Measurements from ENCODE around the gene SPSB1. TPM values are rescaled to one million over a fixed set of nuclear protein-coding genes. Genes with fewer than 3 reads are reported as not detected.

The SPSB1 gene
- total RNA-seq, 1 experiment from 2014 or later: 14.3 TPM

DNA sequence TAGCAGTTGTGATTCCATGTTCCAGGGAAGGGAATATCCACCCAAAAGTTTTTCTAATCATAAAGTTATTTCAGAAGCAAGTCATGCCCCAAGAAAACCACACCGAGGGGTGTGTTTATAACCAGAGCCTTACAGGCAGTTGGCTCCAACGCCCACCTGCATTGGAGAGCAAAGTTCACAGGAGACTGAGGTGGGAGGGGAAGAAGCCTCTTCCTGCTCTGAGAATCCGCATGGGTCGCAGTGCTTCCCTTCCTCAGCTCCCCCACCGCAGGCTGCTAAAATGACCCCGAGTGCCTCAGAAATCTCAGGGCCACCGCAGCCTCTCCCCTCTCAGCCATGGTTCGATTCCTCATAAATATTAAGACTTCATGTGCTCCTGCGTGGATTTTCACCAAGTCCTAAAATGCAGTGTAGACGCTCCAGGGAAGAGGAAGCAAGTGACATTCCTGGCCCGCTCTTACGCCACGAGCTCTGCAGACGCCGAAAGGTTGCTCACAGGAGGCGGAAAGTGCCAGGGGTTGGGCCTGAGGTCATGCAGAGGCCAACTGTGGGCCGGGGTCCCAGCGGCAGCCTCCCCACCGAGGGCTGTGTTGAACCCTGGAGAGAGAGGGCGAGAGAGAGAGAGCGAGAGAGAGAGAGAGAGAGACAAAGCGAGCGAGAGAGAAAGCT, 13.4 kb upstream of the SPSB1 start:
- no peak for DNase-seq (ENCODE audit: low read depth)

DNA sequence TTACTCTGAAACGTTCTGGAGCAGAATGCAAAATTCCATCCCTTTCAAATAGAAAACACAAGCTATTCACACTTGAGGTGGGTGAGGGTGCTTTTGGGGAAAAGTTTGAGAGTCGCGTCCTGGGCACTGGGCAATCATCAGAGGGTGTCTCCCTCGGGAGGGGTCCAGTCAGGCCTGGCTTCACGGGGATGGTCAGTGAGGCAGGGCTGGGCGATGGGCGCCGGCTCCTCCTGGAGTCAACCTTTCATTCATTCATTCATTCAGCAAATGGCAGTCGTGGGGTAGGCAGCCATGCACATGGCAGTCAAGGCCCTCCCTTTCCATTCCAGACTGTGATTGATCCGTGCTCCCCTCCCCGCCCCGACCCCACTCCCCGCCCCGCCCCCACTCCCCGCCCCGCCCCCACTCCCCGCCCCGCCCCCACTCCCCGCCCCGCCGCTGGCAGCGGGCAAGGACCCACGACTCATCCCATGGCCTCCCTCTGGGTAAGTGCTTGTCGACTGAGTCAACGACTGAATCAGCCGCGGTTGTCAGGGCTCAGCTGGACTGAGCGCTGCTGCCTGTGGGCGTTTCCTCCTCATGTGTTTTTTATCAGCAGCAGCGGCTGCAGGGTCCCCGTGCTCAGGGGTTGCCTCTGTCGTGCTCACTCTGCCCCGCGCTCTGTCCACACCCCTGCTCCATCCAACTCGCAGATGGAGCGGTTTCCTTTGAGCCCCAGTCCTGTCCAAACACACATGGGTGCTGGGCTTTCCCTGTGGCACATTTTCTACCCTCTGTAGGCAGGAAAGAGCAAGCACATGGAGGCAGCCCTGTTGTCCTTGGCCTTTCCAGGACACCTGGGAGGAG, 12.5 kb upstream of the SPSB1 start:
- peak; percentile 95 for DNase-seq (ENCODE audit: low read depth)

DNA sequence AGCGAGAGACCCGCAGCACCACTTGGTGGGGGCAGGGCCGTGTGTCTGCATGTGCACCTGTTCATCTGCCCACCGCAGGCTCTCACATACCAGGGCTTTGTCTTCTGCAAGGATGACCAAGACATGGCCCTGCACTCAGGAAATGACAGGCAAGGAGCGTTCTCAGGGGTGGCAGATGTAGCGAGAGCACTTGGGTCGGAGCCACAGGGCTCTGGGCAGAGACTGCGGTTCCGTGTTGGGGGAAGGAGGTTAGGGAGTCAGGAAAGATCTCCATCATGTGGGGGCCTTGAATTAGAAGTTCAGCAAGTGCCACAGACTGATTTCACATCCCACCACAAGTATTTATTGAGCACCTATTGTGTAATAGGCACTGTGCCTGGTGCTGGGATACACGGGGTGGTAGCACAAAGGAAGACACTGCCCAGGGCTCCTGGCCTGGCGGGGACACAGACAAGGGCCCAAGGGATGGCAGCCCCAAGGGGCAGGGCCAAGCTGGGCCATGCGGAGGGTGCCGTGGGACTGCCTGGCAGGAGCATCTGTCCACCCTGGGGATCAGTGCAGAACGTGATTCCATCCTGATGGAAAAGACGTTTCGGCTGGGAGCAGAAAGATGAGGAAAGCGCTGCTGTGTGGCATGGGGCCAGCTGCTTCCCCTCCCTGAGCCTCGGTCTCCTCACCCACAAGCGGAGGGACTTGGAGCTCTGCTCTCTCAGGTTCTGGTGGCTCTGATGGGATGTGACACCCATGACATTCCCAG, 11.4 kb upstream of the SPSB1 start:
- DNase-seq (ENCODE audit: low read depth): peak; percentile 56

DNA sequence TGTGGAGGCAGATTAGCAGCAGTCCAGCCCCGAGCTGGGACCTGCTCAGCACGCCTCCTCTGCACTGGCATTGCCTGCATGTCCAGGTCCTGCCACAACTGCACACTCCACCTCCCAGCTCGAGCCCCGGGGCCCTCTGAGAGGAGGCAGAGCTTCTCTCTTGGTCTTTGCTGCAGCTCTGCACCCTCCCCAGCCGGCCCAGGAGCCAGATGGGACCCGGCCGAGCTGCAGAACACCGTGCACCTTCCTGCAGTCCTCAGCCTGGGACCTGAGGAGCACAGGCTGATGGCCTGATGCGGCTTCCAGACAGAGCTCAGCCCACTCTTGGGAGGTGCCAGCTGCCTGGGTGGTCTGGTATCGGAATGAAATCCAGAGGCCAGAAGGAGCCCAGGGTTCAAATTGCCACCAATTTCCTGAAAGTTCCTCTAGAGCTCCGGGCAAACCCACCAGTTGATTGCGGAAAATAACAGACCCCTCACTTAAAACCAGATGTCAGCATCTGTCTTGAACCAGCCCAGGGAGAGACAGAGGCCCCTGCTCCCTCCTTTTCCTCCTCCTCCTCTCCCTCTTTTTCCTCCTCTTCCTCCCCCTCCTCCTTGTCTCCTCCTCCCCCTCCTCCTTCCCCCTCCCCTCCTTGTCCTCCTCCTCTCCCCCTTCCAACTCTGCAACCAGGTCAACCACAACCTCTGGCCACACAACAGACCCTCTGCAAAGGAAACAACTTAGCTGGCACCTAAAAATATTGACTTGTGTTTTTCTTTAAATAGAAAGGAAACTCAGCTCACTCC, 10.6 kb upstream of the SPSB1 start:
- DNase-seq (ENCODE audit: low read depth): no peak

DNA sequence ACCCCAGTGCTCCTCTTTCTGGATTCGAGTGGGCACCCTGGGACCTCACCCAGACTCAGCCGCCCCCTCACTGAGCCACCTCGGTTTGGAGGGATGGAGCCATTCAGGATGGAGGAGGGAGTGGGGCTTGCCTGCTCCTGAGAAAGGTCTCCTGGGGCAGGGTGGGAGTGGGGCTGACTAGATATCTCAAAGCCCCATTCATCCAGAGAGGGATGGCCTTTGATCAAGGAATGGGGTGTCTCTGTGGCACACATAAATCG, 10.1 kb upstream of the SPSB1 start:
- no peak for DNase-seq (ENCODE audit: low read depth)

DNA sequence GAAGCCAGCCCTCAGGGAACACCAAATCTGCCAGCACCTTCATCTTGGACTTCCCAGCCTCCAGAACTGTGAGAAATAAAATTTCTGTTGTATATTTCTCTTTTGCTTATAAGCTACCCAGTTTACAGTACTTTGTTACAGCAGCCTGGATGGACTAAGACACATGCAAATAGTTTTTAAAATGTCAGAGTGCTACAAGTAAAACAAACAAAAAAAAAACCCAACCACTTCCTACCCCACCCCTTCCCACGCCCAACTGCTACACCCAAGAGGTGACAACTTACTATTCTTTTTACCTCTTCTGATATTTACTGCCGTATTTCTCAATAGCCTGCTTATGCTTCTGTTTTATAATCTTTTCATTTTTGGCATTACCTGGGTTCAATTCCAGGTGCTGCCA, 8.6 kb upstream of the SPSB1 start:
- DNase-seq (ENCODE audit: low read depth): no peak

DNA sequence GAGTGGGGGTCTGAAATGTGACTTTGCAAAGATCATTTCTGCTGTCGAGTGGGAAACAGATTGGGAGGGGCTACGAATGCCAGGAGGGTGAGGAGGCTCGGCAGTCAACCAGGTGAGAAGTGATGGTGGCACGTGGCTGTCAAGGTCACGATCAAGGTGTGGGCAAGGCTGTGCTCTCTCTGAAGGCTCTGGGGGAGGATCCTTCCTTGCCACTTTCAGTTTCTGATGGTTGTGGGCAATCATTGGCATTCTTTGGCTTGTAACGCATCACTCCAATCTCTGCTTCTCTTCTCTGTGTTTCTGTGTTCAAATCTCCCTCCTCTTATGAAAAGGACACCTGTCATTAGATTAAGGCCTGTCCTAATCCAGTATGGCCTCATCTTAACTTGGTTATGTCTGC, 6.1 kb upstream of the SPSB1 start:
- DNase-seq (ENCODE audit: low read depth): no peak

DNA sequence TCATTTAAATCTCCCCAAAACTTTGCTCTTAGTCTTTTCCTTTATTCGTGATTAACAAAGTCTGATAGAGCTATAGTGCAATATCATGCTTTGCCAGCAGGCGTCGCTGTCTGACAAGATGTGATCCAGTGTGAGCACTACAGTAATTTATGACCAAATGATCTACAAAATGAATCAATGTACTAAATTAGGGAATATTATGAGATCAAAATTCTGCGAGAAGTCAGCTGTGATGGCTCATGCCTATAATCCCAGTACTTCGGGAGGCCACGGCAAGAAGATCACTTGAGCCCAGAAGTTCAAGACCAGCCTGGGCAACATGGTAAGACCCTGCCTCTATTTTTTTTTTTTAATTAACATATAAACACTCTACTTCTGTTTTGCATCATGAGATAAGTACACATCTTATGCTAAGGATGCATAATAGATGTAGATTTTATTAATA, 3.6 kb upstream of the SPSB1 start:
- DNase-seq (ENCODE audit: low read depth): peak; percentile 70

DNA sequence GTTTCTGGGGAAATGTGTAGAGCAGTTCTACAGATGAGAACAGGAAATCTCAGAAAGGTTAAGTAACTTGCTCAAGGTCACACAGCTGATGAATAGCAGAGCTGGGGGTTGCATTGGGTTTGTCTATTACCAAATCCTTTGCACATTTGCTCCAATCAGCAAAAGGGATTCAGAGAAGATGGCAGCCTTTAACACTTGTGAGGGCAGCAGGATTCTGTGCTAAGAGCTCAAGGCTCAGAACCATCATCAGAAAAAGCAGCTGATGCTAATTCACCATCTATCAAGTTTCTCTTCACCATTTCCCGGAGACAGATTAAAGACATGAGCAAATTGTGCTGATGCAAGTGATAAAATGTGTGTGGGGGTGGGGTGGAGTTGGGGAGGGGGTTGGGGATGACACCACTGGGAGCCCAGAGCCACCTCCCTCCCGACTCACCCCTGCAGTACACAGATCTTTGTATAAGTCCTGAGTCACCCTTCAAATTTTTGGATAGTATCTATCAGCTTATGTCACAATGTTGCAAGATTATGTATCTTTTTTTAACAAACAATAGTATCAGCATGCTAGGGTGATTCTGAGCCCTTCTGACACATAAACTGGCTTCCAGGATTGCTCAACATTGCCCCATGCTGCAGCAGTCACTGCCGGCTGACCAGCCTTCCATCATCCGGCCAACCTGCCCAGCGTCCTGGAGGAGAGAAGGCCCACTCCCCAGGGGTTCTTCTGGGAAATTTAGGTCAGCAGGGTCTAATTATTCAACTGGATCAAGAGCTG, 2.8 kb upstream of the SPSB1 start:
- peak; percentile 86 for DNase-seq (ENCODE audit: low read depth)

DNA sequence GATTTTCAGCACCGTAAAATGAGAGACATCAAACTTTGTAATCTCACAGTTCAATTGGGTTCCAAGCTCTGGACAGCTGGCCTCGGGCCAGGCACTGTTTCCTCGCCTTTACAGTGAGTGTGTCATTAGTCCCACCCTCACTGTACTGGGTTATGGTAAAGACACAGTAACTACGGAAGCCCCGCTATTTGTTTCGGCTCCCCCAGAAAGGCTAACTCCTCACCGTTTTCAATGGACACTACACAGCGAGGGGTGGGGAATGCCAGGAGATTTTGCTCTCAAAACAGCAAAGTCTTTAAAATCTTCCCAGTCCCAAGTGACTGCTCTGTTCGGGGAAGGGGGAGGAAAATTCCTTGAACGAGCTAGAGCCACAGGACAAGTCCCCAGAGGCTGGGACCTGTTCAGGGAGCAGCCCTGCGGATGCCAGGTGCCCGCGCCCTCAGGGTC, 757 bp upstream of the SPSB1 start:
- peak; percentile 54 for DNase-seq (ENCODE audit: low read depth)

DNA sequence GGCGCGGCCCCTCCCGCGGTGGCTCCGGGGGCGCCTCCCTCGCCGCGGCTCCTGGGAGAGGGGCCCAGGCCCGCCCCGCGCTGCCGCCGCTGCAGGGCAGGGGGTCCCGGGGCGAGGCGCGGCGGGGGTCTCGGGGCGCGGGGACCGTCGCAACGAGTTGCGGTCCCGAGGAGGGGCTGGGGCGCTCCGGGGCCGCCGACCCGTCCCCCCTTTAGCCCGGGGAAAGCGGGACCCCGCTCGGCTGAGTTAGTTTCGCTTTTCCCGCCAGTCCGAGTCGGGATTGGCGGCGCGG, 493 bp downstream of the SPSB1 start:
- no peak for DNase-seq (ENCODE audit: low read depth)

DNA sequence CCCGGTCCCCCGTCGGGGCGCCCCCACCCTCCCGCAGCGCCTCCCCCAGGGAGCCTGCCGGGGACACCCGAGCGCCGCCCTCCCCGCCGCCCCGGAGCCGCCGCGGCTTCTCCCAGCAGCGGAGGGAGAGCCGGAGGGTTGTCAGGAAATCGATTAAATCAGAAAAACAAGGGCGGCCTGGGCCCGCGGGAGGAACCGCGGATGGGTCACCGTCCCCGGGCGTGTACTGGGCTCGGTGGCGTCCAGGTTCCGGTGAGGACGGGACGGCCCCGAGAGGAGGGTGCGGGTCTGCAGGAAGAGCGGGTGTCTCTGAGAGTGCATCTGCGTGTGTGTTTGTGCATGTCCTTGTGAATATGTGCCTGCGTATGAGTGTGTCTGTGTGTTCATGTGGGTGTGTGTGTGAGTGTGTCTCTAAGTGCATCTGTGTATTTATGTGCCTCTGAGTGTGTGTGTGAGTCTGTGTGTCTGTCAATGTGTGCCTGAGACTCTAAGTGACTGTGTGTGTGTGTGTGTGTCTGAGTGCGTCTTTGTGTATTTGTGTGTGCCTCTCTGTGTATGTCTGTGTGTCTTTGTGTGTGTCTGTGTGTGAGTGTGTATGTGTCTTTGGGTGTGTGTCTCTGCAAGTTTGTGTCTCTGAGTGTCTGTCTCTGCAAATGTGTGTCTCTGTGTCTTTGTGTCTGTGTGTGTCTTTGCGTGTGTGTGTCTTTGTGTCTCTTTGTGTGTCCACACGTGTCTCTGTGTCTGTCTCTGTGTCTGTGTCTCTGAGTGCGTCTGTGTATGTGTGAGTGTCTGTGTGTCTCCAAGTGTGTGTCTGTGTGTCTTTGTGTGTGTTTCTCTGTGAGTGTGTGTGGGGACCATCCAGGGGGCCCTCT, 1.1 kb downstream of the SPSB1 start:
- peak; percentile 44 for DNase-seq (ENCODE audit: low read depth)

DNA sequence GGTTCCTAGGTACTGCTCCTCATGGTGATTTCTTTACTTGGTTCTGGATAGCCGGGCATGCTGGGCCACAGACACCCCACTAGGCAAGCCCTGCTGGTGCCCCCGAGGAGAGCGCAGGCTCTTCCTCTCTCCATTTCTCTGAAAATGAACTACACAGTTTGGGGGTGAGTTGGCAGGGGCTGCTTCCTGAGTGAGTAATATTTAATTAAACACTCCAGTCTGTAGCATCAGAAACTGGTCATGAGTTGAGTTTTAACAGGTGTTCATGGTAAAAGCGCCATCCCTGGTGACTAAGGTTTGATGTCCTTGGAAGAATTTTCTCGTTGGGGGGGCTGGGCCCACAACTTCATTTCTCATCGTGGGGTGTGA, 1.7 kb downstream of the SPSB1 start:
- peak; percentile 91 for DNase-seq (ENCODE audit: low read depth)

DNA sequence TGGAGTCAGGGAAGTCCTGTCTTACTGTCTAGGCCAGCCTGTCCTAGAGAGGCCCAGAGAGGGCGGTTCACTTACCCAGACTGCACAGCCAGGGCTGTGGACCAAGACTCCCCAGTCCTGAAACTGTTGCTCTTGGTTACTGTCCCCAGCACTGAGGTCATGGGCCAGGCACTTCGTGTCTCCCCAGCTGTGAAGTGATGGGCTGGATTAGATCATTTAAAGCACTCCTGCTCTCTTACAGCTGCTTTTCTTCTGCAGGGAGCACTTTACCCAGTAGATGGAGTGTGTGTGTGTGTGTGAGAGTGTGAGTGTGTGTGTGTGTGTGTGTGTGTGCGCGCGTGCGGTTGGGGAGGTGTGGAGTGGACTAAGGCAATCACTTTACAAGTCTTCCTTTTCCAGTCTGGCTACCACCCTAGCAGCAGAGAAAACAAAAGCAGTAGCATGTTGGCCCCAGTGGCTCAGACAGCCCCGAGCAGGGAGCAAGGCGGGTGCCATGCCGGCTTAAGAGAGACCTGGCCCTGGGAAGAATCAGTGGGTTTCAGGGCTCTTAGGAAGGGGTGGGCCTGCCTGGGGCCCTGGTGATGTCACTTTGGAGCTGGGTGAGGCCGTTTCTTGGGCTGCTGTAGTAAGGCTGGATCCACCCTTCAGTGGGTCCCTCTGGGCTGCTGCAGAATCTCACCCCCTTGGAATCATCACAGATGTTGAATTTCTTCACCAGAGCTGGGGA, 2.4 kb downstream of the SPSB1 start:
- DNase-seq (ENCODE audit: low read depth): peak; percentile 40

DNA sequence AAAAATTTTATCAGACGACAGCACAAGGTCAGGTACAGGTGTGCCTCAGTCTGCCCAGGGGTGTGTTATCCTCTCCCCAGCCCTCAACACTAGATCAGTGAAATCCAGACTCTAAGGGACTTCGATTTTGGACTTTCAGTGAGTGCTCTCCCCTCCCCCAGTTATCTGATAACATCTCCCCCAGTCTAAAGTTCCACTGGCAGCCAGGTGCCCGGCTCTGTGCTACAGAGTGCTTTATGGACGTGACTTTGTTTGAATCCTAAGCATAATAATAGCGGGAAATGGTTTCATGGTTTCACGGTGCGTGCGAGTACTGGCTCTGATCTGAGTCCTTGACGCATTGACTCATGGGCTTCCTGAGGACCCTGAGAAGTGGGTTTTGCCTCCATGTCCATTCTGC, 3.2 kb downstream of the SPSB1 start:
- DNase-seq (ENCODE audit: low read depth): no peak

DNA sequence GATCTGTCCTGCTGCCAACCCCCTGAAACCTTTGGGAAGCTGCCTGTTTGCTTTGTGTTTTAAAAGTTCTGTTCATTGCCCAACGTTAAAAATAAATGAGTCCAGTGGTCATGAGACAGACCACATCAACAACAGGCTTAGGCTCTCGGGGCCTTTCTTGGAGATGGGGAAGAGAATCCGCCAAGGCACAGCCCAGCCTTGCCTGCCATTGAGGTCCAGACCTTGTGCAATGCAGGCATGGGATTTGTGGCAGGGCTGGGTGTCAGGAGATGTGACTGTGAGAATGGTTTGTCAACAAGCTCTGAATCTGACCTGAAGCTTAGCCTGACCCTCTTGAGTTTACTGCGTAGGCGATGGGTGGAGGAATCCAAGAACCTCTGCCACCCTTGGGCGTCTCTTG, 4.2 kb downstream of the SPSB1 start:
- DNase-seq (ENCODE audit: low read depth): no peak

DNA sequence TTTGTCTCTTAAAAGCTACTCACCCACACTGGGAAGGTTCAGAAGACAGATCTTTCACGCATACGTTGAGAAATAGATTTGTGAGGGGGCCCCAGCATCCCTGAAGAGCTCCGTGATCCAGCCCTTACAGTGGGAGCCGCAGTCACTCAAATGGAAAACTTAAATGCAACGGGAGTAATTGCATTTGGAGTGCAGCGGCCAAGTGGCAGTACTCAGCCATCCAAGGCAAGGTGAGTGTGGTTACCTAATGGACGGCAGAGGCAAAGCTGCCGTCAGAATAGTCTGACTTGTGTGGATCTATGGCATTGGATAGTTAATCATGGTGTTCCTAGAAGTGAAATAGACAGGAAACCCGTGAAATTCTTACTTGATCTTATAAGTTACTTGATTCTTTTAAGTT, 5.1 kb downstream of the SPSB1 start:
- DNase-seq (ENCODE audit: low read depth): no peak

DNA sequence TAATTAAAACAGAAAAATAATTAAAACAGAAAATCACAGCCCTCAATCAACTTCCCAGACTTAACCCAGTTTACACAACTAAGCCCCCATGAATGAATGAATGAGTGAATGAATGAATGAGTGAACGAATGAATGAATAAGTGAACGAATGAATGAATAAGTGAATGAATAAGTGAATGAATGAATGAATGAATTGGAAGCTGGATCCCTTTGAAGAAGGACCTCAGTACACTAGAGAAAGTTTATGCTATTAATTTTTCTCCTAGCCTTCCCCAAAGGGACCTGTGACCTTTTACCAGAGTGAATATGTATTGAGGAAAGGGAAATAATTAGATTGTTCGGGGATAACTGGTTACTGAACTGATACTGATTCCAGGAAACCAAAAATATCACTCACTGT, 5.6 kb downstream of the SPSB1 start:
- no peak for DNase-seq (ENCODE audit: low read depth)

DNA sequence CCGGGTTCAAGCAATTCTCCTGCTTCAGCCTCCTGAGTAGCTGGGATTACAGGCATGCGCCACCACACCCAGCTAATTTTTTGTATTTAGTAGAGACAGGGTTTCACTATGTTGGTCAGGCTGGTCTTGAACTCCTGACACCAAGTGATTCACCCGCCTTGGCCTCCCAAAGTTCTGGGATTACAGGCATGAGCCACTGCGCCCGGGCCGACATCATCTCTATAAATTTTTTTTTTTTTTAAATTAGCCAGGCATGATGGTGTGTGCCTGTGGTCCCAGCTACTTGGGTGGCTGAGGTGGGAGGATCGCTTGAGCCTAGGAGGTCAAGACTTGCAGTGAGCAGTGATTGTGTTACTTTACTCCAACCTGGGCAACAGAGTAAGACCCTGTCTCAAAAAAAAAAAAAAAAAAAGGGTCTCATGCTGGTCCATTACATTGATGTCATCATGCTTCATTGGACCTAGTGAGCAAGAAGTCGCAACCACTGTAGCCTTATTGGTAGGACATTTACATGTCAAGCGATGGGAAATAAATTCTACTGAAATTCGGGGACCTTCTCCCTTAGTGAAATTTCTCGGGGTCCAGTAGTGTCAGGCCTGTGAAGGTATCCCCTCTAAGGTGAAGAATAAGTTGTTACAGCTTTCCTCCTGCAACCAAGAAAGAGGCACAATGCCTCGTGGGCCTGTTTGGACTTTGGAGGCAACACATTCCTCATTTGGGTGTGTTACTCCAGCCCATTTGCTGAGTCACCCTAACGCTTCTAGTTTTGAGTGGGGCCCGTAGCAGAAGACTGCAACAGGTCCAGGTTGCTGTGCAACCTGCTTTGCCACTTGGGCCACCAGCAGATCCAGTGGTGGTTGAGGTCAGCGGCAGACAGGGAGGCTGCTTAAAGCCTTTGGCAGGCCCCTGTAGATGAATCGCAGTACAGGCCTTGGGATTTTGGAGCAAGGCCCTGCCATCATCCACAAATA, 7.2 kb downstream of the SPSB1 start:
- DNase-seq (ENCODE audit: low read depth): peak; percentile 83

All from M059J (cell line).